GM19328 (cell line): ENCODE measurements around the gene PPM1H.

Source experiments
- ATAC-seq: cut with Tn5 transposase; IDR thresholded peaks from one replicate; pipeline ENCODE4 v1.9.1; 2021; ENCODE audit warnings: mild to moderate bottlenecking, moderate library complexity; ENCODE audit not compliant: unreplicated experiment

Gene PPM1H

DNA sequence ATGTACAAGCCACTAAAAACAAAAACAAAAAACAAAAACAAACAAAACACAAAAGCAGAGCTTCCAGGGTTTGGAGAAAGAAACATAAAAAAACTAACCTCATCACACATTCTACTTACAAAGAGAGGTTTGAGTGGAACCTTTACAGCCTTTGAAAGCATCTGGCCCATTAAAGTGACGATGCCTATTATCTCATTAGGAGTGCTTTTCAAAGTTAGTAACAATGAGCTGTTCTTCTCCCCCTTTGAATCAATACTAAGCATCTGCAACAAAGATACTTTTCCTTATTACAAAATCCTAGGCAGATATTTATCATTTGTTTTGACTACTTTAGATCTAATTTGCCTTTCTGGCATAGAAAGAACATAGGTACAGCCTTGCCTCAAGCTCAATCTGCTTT, 217.3 kb downstream of the PPM1H start:
- no peak for ATAC-seq

DNA sequence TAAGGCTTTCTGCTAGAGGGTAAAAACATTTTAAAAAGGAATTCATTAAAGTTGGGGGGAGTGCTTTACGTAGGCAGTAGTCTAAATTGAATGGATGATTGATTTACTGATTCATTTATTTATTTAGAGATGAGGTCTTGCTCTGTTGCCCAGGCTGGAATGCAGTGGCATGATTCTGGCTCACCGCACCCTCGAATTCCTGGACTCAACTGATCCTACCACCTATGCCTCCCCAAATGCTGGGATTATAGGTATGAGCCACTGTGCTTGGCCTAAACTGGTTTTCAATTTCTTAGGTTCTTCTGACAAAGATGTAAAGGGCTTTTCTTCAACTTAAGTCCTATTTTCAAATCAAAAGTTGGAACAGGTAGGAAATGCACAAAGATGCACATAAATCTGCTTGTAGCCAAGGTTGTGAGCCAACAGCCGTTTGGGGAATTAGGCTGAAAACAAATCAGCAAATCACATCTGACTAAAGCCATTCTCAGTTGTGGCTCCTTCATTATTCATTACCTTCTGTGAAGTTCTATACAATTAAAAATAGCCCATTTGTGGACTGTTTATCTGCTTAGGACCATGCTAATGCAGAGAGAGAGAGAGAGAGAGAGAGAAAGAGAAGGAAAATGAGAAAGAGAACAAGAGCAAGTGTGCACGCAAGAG, 218.0 kb downstream of the PPM1H start:
- no peak for ATAC-seq

DNA sequence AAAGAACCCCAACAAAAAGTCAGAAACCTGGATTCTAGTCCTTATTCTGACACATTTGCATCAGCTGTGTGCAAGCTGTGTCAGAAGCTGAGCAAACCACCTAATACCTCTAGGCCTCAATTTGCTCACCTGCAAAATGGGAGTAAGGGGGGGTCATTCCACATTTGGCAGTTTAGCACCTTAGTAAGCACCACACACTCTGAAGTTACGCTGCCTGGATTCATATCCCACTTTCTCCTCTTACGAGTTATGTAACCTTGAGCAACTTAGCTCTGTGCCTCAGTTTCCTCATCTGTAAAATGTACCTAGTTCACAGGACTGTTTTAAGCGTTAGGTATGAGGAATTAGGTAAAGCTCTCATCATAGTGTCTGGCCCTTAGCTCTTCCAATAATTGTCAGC, 218.9 kb downstream of the PPM1H start:
- ATAC-seq = no peak

DNA sequence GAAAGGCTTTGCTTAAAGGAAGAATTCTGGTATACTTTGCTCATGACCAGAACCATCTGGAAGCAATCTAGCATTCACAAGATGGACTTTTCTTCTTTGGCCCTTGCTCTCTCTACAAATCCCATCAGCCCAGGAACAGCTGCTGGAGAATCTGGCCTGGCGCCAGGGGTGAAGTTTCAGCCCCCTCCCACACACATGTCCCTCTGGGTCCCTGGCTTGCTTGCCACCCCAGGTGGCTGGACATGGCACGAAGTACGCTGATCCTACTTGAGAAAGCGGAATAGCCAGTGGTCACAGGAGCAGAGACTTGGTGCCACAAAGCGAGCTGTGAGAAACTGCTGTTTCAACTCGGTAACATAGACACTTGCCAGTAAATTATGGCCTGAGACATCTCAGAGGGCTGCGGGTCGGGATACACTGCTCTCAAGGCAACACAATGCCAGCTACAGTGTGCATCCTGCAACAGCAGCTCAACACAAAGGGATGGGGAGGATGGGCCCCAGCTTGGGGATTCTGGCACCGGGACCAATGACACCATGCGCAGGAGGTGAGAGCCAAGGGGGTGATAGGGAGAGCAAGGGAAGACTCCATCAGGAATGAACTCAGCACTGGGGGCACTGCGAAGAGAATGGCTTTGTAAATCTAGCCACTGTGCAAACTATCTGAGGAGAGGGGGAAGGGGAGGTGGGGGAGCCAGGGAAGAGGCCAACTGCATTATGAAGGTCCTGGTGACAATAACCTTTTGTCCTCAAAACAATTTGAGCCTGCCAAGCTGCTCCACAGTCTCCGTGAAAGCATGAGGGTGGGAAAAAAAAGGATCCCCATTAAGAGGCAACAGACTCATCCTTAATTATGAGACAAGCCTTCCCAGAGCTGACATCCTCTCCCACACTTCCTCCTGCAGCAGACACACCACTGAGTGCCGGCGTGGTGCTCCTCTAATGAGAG, 219.9 kb downstream of the PPM1H start:
- no peak for ATAC-seq

DNA sequence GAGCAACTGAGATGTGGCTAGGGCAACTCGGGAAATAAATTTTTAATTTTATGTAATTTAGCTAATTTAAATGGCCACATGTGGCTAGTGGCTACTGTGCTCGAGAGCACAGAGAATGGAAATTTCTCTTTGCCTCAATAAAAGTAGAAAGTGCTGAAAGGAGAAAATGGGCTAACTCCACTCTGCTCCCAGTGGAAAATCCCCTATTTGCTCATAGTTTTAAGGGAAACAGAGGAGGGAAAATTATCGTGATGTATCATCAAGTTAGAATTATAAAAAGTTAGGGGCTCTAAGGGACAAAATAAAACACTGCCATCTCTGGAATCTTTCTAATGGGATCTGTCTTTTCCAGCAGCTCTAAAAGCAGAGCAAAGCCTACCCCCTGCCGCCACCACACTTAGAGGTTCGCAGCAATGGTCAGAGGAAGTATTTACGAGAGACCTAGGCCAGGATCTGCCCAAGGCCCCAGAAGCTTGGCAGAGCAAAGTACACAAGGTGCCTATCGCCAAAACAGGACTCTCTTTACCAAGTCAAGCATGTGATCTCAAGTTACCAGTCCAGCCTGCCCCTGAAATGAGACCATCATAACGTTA, 220.7 kb downstream of the PPM1H start:
- ATAC-seq = no peak

DNA sequence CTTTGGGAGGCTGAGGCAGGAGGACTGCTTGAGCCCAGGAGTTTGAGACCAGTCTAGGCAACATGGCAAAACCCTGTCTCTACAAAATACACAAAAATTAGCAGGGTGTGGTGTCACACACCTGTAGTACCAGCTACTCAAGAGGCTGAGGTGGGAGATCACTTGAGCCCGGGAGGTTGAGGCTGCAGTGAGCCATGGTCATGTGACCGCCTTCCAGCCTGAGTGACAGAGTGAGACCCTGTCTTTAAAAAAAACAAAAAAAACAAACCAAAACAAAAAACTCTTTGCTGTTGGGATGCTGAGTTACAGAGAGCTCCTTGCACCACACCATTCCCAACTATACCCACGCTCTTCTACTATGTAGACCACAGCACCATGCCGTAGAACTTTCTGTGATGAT, 221.2 kb downstream of the PPM1H start:
- no peak for ATAC-seq

DNA sequence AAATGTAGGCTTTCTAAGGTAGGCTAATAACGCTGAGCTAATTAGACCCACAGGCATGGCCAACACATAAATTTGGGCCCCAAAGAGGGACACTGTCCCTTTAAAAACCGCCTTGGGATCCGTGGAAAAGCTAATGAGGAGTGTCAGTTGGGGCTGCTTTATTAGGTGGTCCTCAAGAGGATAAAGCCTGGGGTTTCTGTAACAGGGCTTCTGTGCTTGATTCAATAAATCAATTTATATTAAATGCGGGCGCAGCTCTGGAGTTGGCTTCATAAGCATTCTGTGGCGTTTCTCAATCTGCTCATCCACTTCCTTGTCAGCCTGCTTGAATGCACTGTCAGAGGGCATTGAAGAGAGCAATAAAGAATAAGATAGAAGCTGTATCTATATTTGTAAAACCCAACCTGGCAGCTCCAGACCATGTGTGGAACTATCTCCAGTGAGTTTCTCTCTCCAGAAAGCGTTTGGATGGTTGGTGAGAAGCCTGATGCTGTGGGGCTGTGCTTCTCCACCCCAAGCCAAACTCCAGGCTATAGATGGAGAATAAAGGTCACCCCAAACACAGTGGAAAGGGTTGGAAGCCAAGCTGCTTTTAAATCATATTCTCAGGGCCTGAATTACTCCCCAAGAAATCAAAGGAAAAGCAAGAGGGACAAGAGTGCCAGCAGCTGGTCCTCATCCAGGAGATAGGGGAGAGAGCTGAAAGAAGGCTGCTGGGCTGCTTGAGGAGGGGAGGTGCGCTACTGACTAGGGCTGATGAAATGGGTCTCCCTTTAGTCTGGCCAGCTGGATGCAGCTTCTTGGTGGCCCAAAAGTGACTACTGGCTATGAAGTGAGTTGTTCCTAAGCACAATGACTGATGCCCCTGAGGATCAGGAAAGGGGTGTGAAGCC, 222.0 kb downstream of the PPM1H start:
- no peak for ATAC-seq

DNA sequence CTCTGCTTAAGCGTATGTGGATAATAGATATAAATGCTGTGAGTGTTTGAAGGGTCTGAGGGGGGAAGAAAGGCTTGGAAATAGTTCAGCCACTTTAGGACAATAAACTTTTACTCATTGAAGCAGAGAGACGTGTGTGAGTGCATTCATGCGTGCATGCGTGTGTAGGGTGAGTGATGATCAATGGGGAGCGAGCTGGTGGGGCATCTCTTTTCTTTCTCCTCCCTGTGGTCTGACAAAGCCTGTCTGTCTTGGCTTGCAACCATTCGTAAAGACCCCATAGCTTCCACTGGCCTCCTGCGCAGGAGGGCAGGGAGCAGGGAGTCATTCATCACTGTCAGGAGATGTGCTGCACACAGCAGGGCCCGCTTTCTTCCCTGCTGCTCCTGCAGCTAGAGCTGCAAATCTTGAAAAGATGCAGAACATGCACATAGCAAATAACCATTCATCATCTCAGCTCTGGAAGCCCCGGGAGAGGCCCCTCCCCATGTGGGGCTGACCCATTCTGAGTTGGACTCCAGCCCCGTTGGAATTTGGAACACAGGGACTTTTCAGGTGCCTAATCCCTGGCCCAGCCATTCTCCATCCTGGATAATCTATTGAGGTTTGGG, 223.2 kb downstream of the PPM1H start:
- ATAC-seq = no peak

DNA sequence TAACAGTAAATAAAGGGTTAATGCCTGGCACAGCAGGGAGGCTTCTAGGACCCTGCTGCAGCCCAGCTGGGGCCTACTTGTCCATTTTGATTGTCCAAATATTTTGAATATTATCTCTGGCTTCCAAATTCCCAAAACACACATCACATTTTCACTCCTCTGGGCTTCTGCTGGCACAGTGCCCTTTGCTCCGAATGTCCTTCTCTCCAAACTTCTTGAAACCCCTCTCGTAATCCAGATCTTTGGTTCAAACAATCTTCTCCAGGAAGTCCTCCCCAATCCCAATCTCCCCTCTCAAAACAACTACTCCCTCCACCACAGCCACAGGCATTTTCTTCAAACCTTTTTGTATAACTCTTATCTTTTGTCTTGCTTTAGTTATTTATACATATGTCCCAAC, 225.6 kb downstream of the PPM1H start:
- no peak for ATAC-seq

DNA sequence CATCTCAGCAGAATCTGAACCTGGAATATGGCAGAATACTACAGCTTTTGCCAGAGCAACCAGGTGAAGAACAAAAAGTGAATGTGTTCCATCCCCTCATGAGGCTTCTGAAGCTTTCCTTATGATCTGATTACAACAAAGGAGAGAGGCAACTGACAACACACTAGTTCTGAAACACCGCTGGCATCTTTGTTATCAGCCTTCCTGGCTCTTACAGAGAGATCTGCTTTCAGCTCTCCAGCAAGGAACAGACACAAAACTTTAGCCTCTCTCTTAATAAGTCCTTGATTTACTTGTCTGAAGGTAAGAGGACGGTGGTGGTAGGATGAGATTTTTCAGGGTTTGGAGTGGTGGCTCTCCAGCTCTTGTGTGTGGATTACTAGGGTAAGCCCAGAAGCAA, 227.0 kb downstream of the PPM1H start:
- no peak for ATAC-seq

DNA sequence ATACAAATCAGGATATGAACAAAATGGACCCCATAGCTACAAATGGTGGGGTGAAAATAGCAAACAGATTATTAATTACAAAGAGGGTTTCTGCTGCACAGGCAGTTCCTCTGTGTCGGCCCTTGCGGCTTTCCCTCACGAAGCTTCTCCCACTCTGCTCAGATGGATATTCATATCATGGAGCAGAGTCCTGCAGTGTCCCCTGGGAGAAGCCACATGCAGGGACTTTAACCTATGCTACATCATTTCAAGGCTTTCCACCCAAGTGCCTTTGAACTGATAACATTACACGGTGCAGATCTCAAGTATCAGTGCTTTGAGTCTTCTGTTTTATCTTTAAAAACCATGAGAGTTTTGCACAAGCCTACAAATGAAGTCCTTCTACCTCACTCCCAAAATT, 229.1 kb downstream of the PPM1H start:
- ATAC-seq = no peak

DNA sequence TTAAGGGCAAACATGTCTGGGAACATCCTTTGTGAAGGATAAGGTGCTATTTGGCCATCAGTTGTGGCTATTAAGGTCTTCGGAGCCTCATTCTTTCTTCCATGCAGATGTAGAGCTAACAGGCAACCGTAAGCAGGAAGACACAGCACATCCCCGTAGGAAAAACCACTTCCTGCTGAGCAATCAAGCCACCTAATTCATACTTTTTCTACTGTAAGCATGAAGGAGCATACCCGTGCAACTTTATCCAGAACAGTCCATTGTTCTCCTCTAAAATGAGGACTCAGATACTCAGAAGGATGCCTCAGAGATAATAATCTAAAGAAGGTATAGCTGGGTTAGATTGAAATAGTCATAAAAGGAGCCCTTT, 232.0 kb downstream of the PPM1H start:
- ATAC-seq = no peak

DNA sequence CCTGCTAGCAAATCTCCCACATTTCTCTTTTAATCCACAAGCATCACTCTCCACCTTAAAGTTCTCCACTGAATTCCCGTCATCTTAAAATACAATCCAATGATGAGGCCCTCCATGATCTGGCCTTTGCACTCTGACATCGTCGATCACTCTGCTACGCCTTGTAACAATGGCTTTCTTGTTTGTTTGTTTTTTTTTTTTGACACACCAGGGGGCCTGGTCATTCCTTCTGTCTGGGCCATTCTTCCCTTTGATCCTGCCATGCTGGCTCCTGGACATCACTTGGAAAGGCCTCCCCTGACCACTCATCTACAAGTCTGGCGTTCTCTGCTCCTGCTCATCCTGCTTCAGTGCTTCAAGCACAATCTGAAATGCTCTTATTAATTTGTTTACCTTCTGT, 233.5 kb downstream of the PPM1H start:
- ATAC-seq = no peak

DNA sequence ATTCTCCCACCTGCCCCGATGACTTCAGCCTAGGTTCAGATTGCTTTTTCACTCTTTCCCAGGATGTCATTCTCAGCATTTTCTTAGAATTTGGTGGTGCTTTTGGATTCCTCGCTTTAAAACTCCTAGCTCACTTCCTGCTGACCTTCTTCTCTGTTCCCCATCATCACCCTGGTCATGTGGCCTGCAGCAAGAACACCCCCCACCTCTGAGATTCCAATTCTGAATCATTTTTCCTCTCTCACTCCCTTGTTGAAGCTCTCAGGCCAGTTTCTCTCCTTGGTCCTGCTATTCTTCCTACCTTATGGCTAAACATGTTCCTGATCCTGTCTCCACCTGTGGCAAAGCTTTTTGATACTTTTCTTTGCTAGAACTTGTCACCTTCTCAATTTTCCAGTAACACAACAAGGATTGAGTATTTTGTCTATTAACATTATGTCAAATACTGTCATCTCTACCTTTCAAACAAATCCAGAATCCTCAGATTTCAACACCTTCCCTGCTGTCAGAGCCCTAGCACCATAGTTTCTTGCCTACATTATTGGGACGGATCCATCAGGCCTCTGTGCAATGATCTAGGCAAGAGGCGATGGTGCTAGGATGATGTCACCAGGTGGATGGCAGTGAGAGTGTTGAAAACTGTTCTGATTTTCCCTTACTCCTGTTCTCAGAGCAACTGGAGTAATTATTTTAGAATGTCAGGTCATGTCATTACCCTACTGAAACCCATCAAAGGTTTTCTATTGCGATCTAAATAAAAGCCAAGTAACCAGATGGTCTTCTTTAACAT, 234.7 kb downstream of the PPM1H start:
- ATAC-seq = no peak

DNA sequence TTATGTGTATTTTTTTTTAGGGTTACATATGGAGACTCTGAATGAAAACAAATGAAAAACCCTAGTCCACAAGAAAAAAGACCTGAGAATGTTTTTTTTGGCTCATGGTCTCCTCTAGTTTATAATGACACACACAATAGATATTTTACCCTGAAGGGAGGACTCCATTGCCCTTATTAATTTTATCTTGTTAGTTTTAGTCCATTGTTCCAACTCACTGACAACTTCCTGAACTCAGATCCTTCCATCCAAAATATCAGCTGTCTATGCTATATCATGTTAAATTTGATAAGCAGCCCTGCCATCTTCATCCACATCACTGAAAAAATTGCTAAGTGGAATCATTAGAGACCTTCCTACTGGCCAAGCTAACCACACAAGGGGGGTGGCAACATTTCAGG, 236.2 kb downstream of the PPM1H start:
- no peak for ATAC-seq

DNA sequence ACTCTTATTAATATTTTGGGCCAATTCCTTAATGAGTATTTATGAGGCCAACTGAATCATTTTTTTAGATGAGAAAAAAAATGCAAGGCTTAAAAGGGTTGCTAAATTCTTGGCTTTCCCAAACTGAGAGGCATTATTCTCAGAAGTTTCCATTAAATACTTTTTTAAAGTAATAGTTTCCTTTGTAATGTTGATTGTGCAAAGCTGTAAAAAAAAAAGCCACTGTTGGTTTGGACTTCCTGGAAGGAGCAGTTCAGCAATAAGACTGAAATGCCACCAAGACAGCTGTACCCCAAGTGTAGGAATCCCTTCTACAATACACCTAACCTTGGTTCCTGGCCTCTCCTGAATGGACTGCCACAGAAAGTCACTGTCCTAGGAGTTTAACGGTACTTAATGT, 237.1 kb downstream of the PPM1H start:
- ATAC-seq = no peak

DNA sequence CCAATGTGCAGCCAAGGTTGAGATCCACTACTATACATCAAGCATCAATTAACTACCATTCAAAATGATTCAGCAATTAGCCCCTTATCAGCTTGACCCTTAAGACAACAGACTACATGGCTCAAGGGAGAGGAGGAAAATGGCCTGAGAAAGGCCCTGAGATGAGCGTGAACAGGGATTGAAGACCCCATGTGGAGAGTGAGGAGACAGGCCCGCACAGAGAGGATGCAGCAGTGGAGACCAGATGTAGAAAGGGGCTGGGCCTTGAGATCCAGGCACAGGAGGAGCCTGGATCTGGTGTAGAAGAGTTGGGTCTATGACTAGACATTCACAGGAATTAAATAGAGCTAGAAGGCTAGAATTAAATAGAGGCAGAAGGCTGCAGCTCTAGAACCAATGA, 239.3 kb downstream of the PPM1H start:
- no peak for ATAC-seq

DNA sequence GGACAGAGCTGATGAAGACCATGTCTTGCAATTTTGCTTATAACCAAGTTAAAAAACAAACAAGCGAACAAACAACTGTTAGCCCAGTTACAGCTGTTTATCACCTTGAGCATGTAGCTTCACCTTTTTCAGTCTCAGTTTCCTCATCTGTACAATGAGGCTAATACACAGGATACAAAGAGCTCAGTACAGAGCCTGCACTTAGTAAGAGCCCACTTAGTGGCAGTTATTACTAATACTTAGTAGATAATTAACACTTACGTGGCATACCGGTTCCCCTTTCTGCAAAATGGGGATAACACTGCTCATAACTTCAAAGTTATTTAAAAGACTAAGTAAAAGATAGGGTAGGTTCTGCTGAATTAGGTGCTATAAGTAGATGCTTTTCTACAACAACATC, 240.3 kb downstream of the PPM1H start:
- no peak for ATAC-seq

DNA sequence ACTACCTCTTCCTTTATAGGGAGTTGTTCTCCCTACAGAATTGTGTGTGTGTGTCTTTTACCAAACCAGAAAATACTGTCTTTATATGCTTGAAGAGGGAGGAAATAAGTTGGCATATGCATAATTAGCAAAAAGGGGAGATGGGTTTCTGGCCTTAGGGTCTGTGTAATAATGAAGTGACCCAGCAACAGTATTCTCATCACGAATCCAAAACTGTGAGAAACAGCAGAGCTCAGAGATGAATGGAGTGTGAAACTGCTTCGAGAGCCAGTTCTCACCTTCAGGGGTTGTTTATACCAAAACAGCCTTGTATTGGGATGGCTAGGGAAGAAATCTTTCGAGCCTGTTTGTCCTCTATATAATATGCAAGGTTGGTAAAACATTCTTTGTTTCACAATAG, 240.8 kb downstream of the PPM1H start:
- ATAC-seq = no peak
